Measurements from ENCODE around the gene ATG4C. TPM values are rescaled to one million over a fixed set of nuclear protein-coding genes. Genes with fewer than 3 reads are reported as not detected.
"Not testable (repeated sequence)": the region's sequence is repeated elsewhere in the genome, so short reads cannot be mapped to it uniquely, and the experiment has no call there.

ATG4C gene, protein sequence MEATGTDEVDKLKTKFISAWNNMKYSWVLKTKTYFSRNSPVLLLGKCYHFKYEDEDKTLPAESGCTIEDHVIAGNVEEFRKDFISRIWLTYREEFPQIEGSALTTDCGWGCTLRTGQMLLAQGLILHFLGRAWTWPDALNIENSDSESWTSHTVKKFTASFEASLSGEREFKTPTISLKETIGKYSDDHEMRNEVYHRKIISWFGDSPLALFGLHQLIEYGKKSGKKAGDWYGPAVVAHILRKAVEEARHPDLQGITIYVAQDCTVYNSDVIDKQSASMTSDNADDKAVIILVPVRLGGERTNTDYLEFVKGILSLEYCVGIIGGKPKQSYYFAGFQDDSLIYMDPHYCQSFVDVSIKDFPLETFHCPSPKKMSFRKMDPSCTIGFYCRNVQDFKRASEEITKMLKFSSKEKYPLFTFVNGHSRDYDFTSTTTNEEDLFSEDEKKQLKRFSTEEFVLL
- 10 to 100 TPM in 1 of 2 donors, 1 to 10 TPM in 1; 9.9 to 21.1 TPM for total RNA-seq

DNA sequence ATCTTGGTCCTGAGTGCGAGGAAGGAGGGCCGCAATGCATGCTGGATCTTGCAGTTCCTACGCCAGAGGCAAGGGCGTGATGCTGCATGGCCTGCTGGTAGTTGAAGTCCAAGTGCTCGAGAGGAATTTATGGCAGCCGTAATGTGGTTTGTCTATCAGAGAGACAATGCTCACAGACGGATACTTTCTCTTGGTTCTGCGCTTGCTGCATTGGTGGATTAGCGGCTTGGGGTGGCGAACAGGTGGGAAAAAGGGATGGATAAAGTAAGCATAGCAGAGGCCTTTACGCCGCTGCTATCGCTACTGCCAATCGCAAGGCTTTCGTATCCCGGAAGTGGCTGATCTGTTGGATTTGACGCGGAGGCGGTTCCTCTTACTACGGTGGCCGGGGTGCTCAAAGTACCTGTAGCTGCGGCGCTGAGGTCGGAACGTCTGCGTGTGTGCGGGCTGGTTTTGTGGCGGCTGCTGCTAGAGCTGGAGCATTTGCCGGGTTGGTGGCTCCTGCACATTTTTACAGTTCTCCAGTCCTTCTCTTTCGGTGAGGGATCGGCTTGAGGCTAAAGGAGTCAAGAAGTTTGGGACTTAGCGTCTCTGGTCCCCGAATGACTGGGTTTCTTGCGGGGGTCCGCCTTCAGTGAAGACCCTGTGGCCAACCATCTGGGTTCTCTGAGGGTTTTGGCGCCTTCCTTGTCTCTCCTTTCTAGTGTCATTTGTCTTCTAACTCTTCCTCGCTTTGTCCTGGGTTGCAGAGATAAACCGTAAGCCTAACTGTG lies at the start of gene ATG4C:
Gene ATG4C, plus strand, starts transcription at position 397 of the 773 bp plus-strand sequence. CDS start 19,655 bp downstream, outside the sequence.
- Histone ChIP-seq H3K27me3 (replicated peaks; ENCODE audit: insufficient read depth) (no peaks in the 10 kb centered on the region), H3K9me3 (no peaks in the 10 kb centered on the region), H3K36me3 (no peaks in the 10 kb centered on the region), H3K4me3 (peak within 1 kb of the TSS; percentile 79), H3K27ac (peak within 1 kb of the TSS; percentile 89 to 94), H3K4me1 (ENCODE audit: control insufficient read depth in 1 of 2, low read depth in 2 of 2) (peaks cover 14 to 15% of the 10 kb centered on the region in 2 donors)
- peak; percentile 98 for ATAC-seq (ENCODE audit: insufficient number of reproducible peaks, low FRiP score, low read depth)
- TF ChIP-seq, protein P1, sequence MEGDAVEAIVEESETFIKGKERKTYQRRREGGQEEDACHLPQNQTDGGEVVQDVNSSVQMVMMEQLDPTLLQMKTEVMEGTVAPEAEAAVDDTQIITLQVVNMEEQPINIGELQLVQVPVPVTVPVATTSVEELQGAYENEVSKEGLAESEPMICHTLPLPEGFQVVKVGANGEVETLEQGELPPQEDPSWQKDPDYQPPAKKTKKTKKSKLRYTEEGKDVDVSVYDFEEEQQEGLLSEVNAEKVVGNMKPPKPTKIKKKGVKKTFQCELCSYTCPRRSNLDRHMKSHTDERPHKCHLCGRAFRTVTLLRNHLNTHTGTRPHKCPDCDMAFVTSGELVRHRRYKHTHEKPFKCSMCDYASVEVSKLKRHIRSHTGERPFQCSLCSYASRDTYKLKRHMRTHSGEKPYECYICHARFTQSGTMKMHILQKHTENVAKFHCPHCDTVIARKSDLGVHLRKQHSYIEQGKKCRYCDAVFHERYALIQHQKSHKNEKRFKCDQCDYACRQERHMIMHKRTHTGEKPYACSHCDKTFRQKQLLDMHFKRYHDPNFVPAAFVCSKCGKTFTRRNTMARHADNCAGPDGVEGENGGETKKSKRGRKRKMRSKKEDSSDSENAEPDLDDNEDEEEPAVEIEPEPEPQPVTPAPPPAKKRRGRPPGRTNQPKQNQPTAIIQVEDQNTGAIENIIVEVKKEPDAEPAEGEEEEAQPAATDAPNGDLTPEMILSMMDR (IDR thresholded peaks at IDR 0.05), result peak; percentile 27
- peak; percentile 91 for DNase-seq (ENCODE audit: low spot score)

DNA sequence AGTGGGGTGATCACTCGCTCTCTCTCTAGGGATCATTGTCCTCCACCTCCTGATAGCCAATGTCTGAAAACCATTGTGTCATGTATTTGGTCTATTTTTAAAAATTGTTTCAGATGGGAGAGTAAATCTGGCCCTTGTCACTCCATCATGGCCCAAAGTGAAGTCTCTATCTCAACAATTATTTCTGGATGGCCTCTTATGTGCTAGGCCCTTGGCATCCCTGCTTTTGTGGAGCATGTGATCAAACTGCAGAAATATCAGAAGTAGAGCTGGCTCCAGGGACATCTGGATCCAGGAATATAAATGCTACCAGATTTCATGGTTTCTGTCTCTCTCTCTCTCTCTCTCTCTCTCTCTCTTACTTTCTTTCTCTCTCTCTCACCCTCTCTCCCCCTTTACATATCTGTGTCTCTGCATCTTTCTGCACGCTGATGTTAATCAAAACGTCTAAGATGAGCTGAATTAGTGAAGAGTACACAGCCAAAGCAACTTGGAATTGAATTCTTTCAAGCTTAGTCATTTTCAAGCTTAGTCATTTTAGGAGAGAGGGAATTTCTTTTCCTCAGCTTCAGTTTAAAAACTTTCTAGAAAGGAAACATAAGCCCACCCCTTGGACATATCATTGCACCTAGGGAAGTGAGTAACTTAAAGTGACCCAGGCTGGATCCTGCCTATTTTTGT lies 48.3 kb upstream of the ATG4C start:
- no peak for ATAC-seq (ENCODE audit: insufficient number of reproducible peaks, low FRiP score, low read depth)
- no peaks in the 10 kb centered on the region for H3K36me3 ChIP-seq
- H3K27ac ChIP-seq, result no peak overlapping the region
- H3K4me3 ChIP-seq, result no peak overlapping the region
- H3K9me3 ChIP-seq, result no peaks in the 10 kb centered on the region
- H3K4me1 ChIP-seq (ENCODE audit: control insufficient read depth in 1 of 2, low read depth in 2 of 2), result peaks cover 0 to 22% of the 10 kb centered on the region in 2 donors
- H3K27me3 ChIP-seq (replicated peaks; ENCODE audit: insufficient read depth), result no peaks in the 10 kb centered on the region
- TF ChIP-seq, protein P1 (IDR thresholded peaks at IDR 0.05), result no peak
- no peak for DNase-seq (ENCODE audit: low spot score)

DNA sequence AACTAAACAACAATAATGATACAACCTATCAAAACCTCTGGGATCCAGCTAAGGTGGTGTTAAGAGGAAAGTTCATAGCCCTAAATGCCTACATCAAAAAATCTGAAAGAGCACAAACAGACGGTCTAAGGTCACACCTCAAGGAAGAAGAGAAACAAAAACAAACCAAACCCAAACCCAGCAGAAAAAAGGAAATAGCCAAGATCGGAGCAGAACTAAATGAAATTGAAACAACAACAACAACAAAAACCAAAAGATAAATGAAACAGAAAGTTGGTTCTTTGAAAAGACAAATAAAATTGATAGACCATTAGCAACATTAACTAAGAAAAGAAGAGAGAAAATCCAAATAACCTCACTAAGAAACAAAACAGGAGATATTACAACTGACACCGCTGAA lies 43.2 kb upstream of the ATG4C start:
- H3K27ac ChIP-seq; H3K27me3 ChIP-seq (replicated peaks; ENCODE audit: insufficient read depth); H3K9me3 ChIP-seq; DNase-seq (ENCODE audit: low spot score); H3K4me3 ChIP-seq; ATAC-seq (ENCODE audit: insufficient number of reproducible peaks, low FRiP score, low read depth); H3K36me3 ChIP-seq: not testable (repeated sequence)
- peaks cover 9 to 15% of the 10 kb centered on the region in 2 donors for H3K4me1 ChIP-seq (ENCODE audit: control insufficient read depth in 1 of 2, low read depth in 2 of 2)

DNA sequence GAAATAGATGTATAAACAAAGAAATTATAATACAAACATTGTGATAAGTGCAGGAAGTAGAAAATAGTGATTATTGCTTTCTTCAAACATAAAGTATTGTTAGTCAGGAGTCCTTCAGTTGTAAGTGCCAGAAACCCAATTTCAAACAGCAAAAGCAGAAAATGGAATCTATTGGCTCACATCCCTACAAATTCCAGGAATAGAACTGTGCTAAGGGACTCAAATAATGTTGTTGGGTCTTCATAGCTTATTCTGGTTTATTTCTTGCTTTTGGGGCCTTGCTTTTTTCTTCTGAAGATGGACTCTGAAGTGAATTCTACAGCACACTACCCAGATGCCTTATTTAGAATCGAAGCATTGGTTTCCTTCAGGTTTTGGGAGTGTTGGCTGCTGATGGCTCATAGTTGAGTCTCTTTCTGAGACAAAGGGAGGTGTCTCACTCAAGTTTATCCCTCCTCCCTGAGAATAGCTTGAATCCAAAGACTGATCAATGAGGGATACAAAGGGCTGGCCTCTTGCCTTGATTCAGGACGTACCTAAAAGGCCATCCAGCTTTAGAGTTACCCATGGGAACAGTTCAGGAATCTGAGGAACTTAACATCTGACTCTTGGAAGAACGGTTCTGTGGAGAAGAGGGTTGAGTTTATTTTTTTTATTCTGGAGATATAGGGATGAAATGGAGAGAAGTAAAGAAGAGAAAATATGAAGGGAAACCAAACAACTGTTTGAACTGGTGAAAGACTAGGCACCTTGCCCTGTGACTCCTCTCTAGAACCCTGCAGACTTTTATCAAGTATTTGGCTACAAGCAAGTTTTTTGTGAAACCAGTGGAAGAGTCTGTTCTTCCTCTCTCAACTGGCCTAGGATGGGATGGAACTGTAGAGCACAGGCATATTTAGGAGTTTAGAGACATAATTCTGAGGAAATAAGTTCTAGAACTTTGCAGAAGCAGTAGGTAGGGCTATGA lies 39.0 kb upstream of the ATG4C start:
- no peak overlapping the region for H3K4me3 ChIP-seq
- H3K27ac ChIP-seq, result peak overlapping the region in 1 of 2 donors; percentile 17
- H3K9me3 ChIP-seq, result no peaks in the 10 kb centered on the region
- ATAC-seq (ENCODE audit: insufficient number of reproducible peaks, low FRiP score, low read depth), result no peak
- no peak for DNase-seq (ENCODE audit: low spot score)
- H3K36me3 ChIP-seq, result no peaks in the 10 kb centered on the region
- TF ChIP-seq, protein P1 (IDR thresholded peaks at IDR 0.05), result no peak
- no peaks in the 10 kb centered on the region for H3K27me3 ChIP-seq (replicated peaks; ENCODE audit: insufficient read depth)
- H3K4me1 ChIP-seq (ENCODE audit: control insufficient read depth in 1 of 2, low read depth in 2 of 2), result peaks cover 9 to 15% of the 10 kb centered on the region in 2 donors

All from thoracic aorta (tissue), 2 donors.